Measurements from ENCODE around the gene KMT2D. TPM values are rescaled to one million over a fixed set of nuclear protein-coding genes. Genes with fewer than 3 reads are reported as not detected.

KMT2D gene
- total and polyA plus RNA-seq, 10 of the 15 experiments (the other 5 are each of a cell fraction or from before 2014, with no cell fraction given) = 0.51 to 71.5 (median 10.4) TPM

- ChIA-PET RAD21 (ENCODE audit: unreplicated experiment) (no interaction called here), SMC1A (ENCODE audit: uncharacterized antibody, unreplicated experiment) (interaction anchor here (0.7 kb wide), 1 partner anchor 12 kb away, joined by 3 read pairs; no protein-coding TSS in a partner anchor), CTCF (interaction anchor here (0.9 to 1.0 kb wide), 2 partner anchors 12 to 32 kb away, joined by 3 read pairs; no protein-coding TSS in a partner anchor), POLR2A (no interaction called here)
- H3K9ac ChIP-seq (ENCODE audit: control insufficient read depth, insufficient read depth, low read length) = no peak overlapping the region
- intact Hi-C loops (cut with micrococcal nuclease; ENCODE audit: unreplicated experiment) (no loop called here), in situ Hi-C loops (cut with MboI) (no loop called here)
- no peaks in the 10 kb centered on the region for H3K79me2 ChIP-seq (ENCODE audit: control insufficient read depth, insufficient read depth, low read length)
- TF ChIP-seq POLR2A (IDR thresholded peaks at IDR 0.05; ENCODE audit: low read depth, low read length) (0 out of 2 replicates have a peak, but pooled peaks have one; percentile 1), FOS (IDR thresholded peaks at IDR 0.05; ENCODE audit: borderline replicate concordance, extremely low read depth, insufficient read length) (no peak), KAT2A (conservative IDR thresholded peaks at IDR 0.05; ENCODE audit: control insufficient read depth, low read depth, low read length) (no peak), USF2 (IDR thresholded peaks at IDR 0.05; ENCODE audit: borderline replicate concordance, low read depth, low read length) (no peak), PAX8 (IDR thresholded peaks at IDR 0.05) (no peak)
- TF ChIP-seq, protein P1, sequence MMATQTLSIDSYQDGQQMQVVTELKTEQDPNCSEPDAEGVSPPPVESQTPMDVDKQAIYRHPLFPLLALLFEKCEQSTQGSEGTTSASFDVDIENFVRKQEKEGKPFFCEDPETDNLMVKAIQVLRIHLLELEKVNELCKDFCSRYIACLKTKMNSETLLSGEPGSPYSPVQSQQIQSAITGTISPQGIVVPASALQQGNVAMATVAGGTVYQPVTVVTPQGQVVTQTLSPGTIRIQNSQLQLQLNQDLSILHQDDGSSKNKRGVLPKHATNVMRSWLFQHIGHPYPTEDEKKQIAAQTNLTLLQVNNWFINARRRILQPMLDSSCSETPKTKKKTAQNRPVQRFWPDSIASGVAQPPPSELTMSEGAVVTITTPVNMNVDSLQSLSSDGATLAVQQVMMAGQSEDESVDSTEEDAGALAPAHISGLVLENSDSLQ (IDR thresholded peaks at IDR 0.05) = no peak
- peaks cover 22 to 36% of the 10 kb centered on the region in 2 experiments for H3K36me3 ChIP-seq (ENCODE audit: control insufficient read depth in 2 of 2, insufficient read depth in 2 of 2, low read length in 1 of 2)
- no peaks in the 10 kb centered on the region for H4K20me1 ChIP-seq (ENCODE audit: control insufficient read depth, insufficient read depth)
- BruUV-seq (replicated peaks) = no TSS peak
- peak; percentile 19 for ATAC-seq
- no peak overlapping the region for H3K4me3 ChIP-seq
- H3K4me1 ChIP-seq (ENCODE audit: control insufficient read depth, insufficient read depth, low read length) = no peaks in the 10 kb centered on the region
- no peak overlapping the region for H3K27ac ChIP-seq (ENCODE audit: control insufficient read depth, insufficient read depth)
- no peak for FAIRE-seq
- DNase-seq (ENCODE audit: low read depth, low spot score) = no peak
- H2AFZ ChIP-seq (ENCODE audit: control insufficient read depth, low read depth, low read length) = no peak overlapping the region
- H3K4me2 ChIP-seq (ENCODE audit: control insufficient read depth, insufficient read depth) = no peak overlapping the region
- no peaks in the 10 kb centered on the region for H3K27me3 ChIP-seq (replicated peaks in 1 of 2; ENCODE audit: control insufficient read depth in 2 of 2, insufficient read depth in 2 of 2, low read length in 1 of 2)
- no peaks in the 10 kb centered on the region for H3K9me3 ChIP-seq (replicated peaks; ENCODE audit: control insufficient read depth, insufficient read depth, low read length)
- WGBS (ENCODE audit: insufficient coverage, insufficient replicate concordance, low lambda C conversion rate, missing lambda C conversion rate) = 88% methylated on average over 8 of the region's 8 CpGs
Observed at GRCh38 chr12:49031573-49032161, 28.9 kb downstream of the KMT2D start.

All from GM12878 (cell line).